CD14-positive monocyte (primary cell): Measurements from ENCODE around the gene RAB3GAP1. TPM values are rescaled to one million over a fixed set of nuclear protein-coding genes. Genes with fewer than 3 reads are reported as not detected.

Experiments used
- DNase-seq, 3 donors: peaks; one replicate each; pipeline ENCODE4 v3.0.0-alpha.2; 2011 to 2022
- H2AFZ ChIP-seq: 2 replicates; pipeline ENCODE4 v1.6.0; 2012; ENCODE audit warnings: mild to moderate bottlenecking, low read depth, low read length, inconsistent platforms; ENCODE audit not compliant: insufficient read depth, poor library complexity, severe bottlenecking
- H3K27ac ChIP-seq, 2 donors: 1 replicate in 1 of 2; 2 replicates in 1 of 2; pipeline ENCODE4 v1.5.1; 2012 to 2013; ENCODE audit warnings: low read length in 2 of 2, control low read depth in 1 of 2, inconsistent platforms in 1 of 2, low read depth in 1 of 2, mild to moderate bottlenecking in 1 of 2
- H3K27me3 ChIP-seq, 2 donors: one replicate each; pipeline versions ENCODE4 v1.6.0 to v1.6.1; 2011 to 2013; ENCODE audit warnings: low read length in 2 of 2; ENCODE audit not compliant: control insufficient read depth in 2 of 2, insufficient read depth in 2 of 2
- H3K36me3 ChIP-seq, 2 donors: replicated peaks in 1 of 2; 1 replicate in 1 of 2; 2 replicates in 1 of 2; pipeline versions ENCODE4 v1.5.1 to v1.6.1; 2012 to 2013; ENCODE audit warnings: low read length in 2 of 2, control low read depth in 1 of 2, inconsistent platforms in 1 of 2, mild to moderate bottlenecking in 1 of 2; ENCODE audit not compliant: insufficient read depth in 2 of 2, control insufficient read depth in 1 of 2
- H3K4me1 ChIP-seq, 2 donors: 1 replicate in 1 of 2; 2 replicates in 1 of 2; pipeline versions ENCODE4 v1.5.1 to v1.6.1; 2012 to 2013; ENCODE audit warnings: low read length in 2 of 2, control low read depth in 1 of 2, inconsistent platforms in 1 of 2, mild to moderate bottlenecking in 1 of 2, moderate library complexity in 1 of 2; ENCODE audit not compliant: insufficient read depth in 2 of 2, control insufficient read depth in 1 of 2
- H3K4me2 ChIP-seq: replicated peaks from 2 replicates; pipeline ENCODE3; 2012; ENCODE audit warnings: low read length, moderate library complexity, mild to moderate bottlenecking; ENCODE audit not compliant: poor library complexity, severe bottlenecking; ENCODE audit errors: extremely low read depth
- H3K4me3 ChIP-seq, 3 experiments: fragments of 200-600 bp in 1 of 3; sonication (generic) in 1 of 3; replicated peaks in 1 of 3; 1 replicate in 2 of 3; 2 replicates in 1 of 3; pipeline ENCODE4 v1.5.1; 2011 to 2013; ENCODE audit warnings: low read length in 3 of 3, mild to moderate bottlenecking in 3 of 3, control low read depth in 2 of 3, low read depth in 2 of 3, inconsistent platforms in 1 of 3, moderate library complexity in 1 of 3
- H3K79me2 ChIP-seq: 2 replicates; pipeline ENCODE4 v1.6.0; 2012; ENCODE audit warnings: mild to moderate bottlenecking, control low read depth, inconsistent platforms, low read length, moderate library complexity; ENCODE audit not compliant: insufficient read depth
- H3K9ac ChIP-seq: 2 replicates; pipeline ENCODE4 v1.6.0; 2017; ENCODE audit warnings: low read length, mild to moderate bottlenecking; ENCODE audit not compliant: insufficient read depth, poor library complexity, severe bottlenecking
- H3K9me3 ChIP-seq, 2 donors: replicated peaks in 1 of 2; 1 replicate in 1 of 2; 2 replicates in 1 of 2; pipeline versions ENCODE4 v1.5.1 to v1.6.1; 2012 to 2013; ENCODE audit warnings: low read length in 2 of 2, control low read depth in 1 of 2; ENCODE audit not compliant: control insufficient read depth in 1 of 2, insufficient read depth in 1 of 2
- H4K20me1 ChIP-seq: 2 replicates; pipeline ENCODE4 v1.6.0; 2012; ENCODE audit warnings: mild to moderate bottlenecking, low read length, control low read depth, moderate library complexity; ENCODE audit not compliant: insufficient read depth
- H3K27ac Mint-ChIP-seq, 7 donors: one replicate each; pipeline ENCODE4 v1.8.0; 2020; ENCODE audit warnings: mild to moderate bottlenecking in 7 of 7, mixed read lengths in 7 of 7, moderate library complexity in 6 of 7, inconsistent platforms in 2 of 7
- H3K27me3 Mint-ChIP-seq, 3 donors: one replicate each; pipeline ENCODE4 v1.8.0; 2021 to 2022; ENCODE audit warnings: low read depth in 3 of 3, mild to moderate bottlenecking in 3 of 3, mixed read lengths in 3 of 3, moderate library complexity in 3 of 3, inconsistent platforms in 1 of 3
- H3K36me3 Mint-ChIP-seq, 2 donors: one replicate each; pipeline ENCODE4 v1.8.0; 2020; ENCODE audit warnings: mixed read lengths in 2 of 2, inconsistent platforms in 1 of 2, mild to moderate bottlenecking in 1 of 2
- H3K4me1 Mint-ChIP-seq: one replicate; pipeline ENCODE4 v1.8.0; 2020; ENCODE audit warnings: mild to moderate bottlenecking, mixed read lengths
- H3K4me3 Mint-ChIP-seq, 2 donors: one replicate each; pipeline ENCODE4 v1.8.0; 2020; ENCODE audit warnings: mild to moderate bottlenecking in 2 of 2, mixed read lengths in 2 of 2, moderate library complexity in 1 of 2
- H3K9me3 Mint-ChIP-seq, 7 donors: one replicate each; pipeline ENCODE4 v1.8.0; 2020 to 2022; ENCODE audit warnings: mixed read lengths in 7 of 7, mild to moderate bottlenecking in 6 of 7, moderate library complexity in 6 of 7, inconsistent platforms in 2 of 7
- WGBS: methylation state at CpG from one replicate; pipeline ENCODE4 v1.1.5; 2013; ENCODE audit warnings: missing lambda C conversion rate; ENCODE audit not compliant: insufficient coverage; 5-methylcytosine and 5-hydroxymethylcytosine counted together
- intact Hi-C, 2 donors: fragments of 100-400 bp; cut with micrococcal nuclease; formaldehyde crosslinking; loops; one replicate each; pipeline versions ENCODE4 v1.15.0 to v1.15.1; 2023
- polyA plus RNA-seq, 3 donors: library from polyadenylated mRNA; depleted of rRNA in 1 of 3; unstranded in 2 of 3; stranded (reverse) in 1 of 3; fragments of 300-500 nt in 2 of 3; fragments of >200 nt in 1 of 3; fragmentation: Illumina TruSeq in 2 of 3; gene quantifications; 1 replicate in 2 of 3; 2 replicates in 1 of 3; pipeline ENCODE4 v1.2.3, GENCODE V29; 2012 to 2021
- TF ChIP-seq, protein P1 (sequence below): fragments of 200-600 bp; IDR thresholded peaks from one replicate; pipeline ENCODE4 v1.8.0; 2022; ENCODE audit warnings: antibody characterized with exemption, mild to moderate bottlenecking

The RAB3GAP1 gene
- polyA plus RNA-seq, 3 donors, result 8.0 to 17.4 (median 11.3) TPM

DNA sequence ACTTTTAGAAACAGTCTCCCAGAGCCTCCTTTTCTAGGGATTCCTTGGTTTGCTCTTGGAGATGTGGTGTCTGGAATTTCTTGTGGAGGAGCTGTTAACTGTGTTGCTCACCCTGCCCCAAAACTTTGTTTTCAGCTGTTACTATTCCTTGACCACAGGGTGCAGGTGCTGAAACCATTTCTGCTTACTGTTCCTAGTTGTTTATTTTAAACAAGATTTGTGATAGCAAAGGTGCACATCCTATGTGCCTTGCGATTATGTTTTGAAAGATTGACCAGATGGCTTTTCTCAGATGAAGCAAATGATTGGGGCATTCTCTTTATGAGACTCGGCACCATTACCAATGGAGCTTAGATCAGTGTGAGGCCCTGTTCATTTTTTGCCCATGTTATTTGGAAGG, 111.2 kb downstream of the RAB3GAP1 start:
- H3K36me3 ChIP-seq, result peaks cover 70 to 90% of the 10 kb centered on the region in 2 donors
- 94% methylated on average over 2 of the region's 2 CpGs for WGBS
- intact Hi-C loops, result no loop called here
- no peak overlapping the region for H3K4me3 ChIP-seq
- peaks cover 0 to 1% (median 0%) of the 10 kb centered on the region in 3 donors for H3K27me3 Mint-ChIP-seq
- no peaks in the 10 kb centered on the region for H4K20me1 ChIP-seq
- no peak for DNase-seq
- no peaks in the 10 kb centered on the region for H3K4me1 Mint-ChIP-seq
- H3K4me3 Mint-ChIP-seq, result no peak overlapping the region
- no peaks in the 10 kb centered on the region for H3K9me3 ChIP-seq
- peaks cover 73 to 84% of the 10 kb centered on the region in 2 donors for H3K36me3 Mint-ChIP-seq
- H3K4me2 ChIP-seq, result no peak overlapping the region
- no peak overlapping the region for H3K9ac ChIP-seq
- no peaks in the 10 kb centered on the region for H3K4me1 ChIP-seq
- no peaks in the 10 kb centered on the region for H3K9me3 Mint-ChIP-seq
- no peak overlapping the region for H3K27ac Mint-ChIP-seq
- TF ChIP-seq, protein P1, sequence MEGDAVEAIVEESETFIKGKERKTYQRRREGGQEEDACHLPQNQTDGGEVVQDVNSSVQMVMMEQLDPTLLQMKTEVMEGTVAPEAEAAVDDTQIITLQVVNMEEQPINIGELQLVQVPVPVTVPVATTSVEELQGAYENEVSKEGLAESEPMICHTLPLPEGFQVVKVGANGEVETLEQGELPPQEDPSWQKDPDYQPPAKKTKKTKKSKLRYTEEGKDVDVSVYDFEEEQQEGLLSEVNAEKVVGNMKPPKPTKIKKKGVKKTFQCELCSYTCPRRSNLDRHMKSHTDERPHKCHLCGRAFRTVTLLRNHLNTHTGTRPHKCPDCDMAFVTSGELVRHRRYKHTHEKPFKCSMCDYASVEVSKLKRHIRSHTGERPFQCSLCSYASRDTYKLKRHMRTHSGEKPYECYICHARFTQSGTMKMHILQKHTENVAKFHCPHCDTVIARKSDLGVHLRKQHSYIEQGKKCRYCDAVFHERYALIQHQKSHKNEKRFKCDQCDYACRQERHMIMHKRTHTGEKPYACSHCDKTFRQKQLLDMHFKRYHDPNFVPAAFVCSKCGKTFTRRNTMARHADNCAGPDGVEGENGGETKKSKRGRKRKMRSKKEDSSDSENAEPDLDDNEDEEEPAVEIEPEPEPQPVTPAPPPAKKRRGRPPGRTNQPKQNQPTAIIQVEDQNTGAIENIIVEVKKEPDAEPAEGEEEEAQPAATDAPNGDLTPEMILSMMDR, result no peak
- H3K27ac ChIP-seq, result no peak overlapping the region
- H2AFZ ChIP-seq, result no peak overlapping the region
- no peaks in the 10 kb centered on the region for H3K79me2 ChIP-seq
- no peaks in the 10 kb centered on the region for H3K27me3 ChIP-seq

DNA sequence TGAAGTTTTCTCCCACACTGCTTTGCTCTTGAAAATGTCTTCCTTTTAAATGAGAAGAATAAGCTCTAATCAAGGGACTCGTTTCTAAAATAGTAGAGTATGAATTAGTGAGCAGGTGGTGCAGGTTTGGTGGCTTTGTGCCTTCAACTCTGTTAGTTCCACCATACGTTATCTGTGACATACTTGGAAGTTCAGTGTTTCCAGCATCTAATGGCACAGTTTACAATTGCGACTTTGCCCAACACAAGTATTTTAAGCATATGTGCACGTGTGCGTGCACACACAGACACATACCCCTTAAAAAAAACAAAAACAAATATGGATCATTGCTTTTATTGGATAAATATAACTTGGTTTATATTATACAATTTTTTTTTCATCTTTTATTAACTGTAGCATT, 111.8 kb downstream of the RAB3GAP1 start:
- intact Hi-C loops, result no loop called here
- peaks cover 76 to 84% of the 10 kb centered on the region in 2 donors for H3K36me3 Mint-ChIP-seq
- Histone ChIP-seq H3K79me2 (no peaks in the 10 kb centered on the region), H3K9me3 (no peaks in the 10 kb centered on the region), H2AFZ (no peak overlapping the region), H4K20me1 (no peaks in the 10 kb centered on the region), H3K27ac (no peak overlapping the region), H3K4me1 (no peaks in the 10 kb centered on the region), H3K9ac (no peak overlapping the region), H3K4me3 (no peak overlapping the region), H3K27me3 (no peaks in the 10 kb centered on the region), H3K36me3 (peaks cover 70 to 90% of the 10 kb centered on the region in 2 donors), H3K4me2 (no peak overlapping the region)
- H3K9me3 Mint-ChIP-seq, result no peaks in the 10 kb centered on the region
- TF ChIP-seq, protein P1, result no peak
- no CpG with 5 or more reads among the region's 5 CpGs for WGBS
- H3K4me1 Mint-ChIP-seq, result no peaks in the 10 kb centered on the region
- peaks cover 0 to 1% (median 0%) of the 10 kb centered on the region in 3 donors for H3K27me3 Mint-ChIP-seq
- DNase-seq, result no peak
- H3K4me3 Mint-ChIP-seq, result no peak overlapping the region
- no peak overlapping the region for H3K27ac Mint-ChIP-seq
